HG03521 (cell line): Measurements from ENCODE around the gene GALK2.
"Not testable (repeated sequence)": the region's sequence is repeated elsewhere in the genome, so short reads cannot be mapped to it uniquely, and the experiment has no call there.

Source experiments
- ATAC-seq: cut with Tn5 transposase; IDR thresholded peaks from one replicate; pipeline ENCODE4 v1.9.1; 2021; ENCODE audit warnings: mild to moderate bottlenecking, moderate library complexity; ENCODE audit not compliant: unreplicated experiment

GALK2 gene

DNA sequence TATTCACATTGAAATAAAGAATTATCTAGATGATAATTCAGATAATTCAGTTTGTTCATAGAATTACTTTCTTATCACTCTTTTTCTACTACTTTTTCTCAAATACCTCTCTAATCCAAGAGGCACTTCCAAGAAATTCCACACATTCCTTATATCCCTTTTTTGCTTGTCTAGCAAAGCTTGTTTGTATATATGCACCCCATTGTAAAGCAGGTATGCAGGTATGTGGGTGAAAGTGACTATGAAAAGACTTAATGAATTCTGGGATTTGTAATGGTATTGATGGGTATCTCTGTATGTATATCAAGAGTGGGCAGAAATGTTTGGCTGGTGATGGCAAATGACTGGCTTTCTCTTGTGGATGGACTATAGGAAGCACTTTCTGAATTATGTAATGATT is 158.9 kb downstream of the GALK2 start:
- ATAC-seq = no peak

DNA sequence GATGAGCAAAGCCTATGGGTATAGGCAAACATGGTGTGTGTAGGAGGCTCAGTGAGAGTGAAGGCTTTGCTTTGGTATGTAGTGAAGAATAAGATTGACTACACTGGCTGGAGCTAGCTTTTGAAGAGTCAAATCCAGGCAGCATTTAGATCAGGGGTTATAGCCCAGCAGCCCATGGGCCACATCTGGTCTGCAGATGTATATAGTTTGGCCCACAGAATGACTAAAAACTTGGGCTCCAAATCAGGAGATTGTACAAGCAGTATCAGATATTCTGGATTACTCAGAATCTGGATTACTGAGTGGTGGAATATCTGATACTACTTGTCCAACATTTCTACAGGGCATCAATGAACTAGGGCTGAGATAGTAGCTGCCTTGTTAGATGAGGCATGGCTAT is 160.1 kb downstream of the GALK2 start:
- ATAC-seq = no peak

DNA sequence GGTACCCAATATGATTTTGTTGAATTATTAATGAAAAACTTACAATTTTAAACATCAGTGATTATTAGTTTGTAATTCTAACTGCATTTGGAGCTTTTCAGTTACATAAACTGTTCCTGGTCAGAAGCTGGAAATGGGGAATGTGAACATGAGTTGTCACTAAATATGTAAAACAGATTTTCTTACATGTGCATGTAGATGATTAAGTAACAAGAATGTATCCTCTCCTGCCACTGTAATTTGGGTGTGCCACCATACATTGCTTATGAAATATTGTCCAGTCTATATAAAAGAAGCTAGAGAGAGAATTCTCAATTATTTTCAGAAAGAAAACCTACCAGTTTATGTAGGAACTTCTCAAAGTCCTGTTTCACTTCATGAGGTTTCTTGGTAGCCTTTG is 161.4 kb downstream of the GALK2 start:
- ATAC-seq = no peak

DNA sequence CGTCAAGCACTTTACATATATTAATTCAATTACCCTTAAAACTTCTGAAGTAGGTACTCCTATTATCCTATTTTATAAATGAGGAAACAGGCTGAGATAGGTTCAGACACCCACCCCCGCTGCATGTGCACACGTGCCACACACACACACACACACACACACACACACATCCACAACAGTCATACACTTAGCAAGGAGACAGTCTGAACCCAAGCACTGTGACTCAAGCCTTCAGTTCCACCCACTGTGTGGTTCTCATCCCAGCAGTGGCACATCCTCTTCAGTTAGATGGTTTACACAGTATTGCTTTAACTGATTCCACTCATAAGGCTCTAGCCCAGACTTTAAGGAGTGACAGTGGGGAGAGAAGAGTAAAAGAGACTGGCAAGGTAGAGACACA is 161.9 kb downstream of the GALK2 start:
- no peak for ATAC-seq

DNA sequence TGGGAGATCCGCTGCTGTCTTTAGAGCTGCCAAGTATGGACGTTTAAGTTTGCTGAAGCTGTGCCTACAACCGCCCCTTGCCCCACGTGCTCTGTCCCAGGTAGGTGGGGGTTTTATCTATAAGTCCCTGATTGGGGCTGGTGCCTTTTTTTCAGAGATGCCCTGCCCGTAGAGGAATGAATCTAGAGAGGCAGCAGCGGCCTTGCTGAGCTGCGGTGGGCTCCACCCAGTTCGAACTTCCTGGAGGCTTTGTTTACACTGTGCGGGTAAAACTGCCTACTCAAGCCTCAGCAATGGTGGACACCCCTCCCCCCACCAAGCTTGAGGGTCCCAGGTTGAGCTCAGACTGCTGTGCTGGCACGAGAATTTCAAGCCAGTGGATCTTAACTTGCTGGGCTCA is 169.6 kb downstream of the GALK2 start:
- ATAC-seq = no peak

DNA sequence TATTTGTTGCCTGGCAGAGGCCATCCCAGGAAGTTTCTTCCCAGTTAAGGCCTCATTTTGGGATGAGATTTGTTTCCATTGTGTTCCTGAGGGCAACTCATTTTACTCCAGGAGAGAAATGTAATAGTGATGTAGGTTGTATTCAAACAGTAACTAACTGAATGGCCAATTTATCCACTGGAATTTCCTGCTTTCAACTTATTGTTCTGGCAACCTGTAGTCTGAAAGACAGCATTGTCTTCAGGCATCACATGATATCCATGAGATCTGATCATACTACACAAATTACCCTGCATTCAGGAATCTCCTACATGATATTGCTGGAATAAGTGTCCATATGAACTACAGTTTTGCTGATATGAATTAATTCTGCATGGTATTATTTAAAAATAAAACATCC is 173.5 kb downstream of the GALK2 start:
- no peak for ATAC-seq

DNA sequence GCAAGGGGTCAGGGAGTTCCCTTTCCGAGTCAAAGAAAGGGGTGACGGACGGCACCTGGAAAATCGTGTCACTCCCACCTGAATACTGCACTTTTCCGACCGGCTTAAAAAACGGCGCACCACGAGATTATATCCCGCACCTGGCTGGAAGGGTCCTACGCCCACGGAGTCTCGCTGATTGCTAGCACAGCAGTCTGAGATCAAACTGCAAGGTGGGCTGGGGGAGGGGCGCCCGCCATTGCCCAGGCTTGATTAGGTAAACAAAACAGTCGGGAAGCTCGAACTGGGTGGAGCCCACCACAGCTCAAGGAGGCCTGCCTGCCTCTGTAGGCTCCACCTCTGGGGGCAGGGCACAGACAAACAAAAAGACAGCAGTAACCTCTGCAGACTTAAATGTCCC is 184.4 kb downstream of the GALK2 start:
- ATAC-seq = not testable (repeated sequence)

DNA sequence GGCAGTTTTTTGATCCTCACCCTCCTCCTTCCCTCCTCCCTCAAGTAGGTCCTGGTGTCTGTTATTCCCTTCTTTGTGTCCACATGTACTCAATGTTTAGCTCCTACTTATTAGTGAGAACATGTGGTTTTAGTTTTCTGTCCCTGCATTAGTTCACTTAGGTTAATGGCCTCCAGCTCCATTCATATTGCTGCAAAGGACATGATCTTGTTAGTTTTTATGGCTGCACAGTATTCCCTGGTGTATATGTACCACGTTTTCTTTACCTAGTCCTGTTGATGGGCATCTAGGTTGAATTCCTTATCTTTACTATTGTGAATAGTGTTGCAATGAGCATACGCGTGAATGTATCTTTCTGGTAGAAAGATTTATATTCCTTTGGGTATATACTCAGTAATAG is 191.3 kb downstream of the GALK2 start:
- no peak for ATAC-seq

DNA sequence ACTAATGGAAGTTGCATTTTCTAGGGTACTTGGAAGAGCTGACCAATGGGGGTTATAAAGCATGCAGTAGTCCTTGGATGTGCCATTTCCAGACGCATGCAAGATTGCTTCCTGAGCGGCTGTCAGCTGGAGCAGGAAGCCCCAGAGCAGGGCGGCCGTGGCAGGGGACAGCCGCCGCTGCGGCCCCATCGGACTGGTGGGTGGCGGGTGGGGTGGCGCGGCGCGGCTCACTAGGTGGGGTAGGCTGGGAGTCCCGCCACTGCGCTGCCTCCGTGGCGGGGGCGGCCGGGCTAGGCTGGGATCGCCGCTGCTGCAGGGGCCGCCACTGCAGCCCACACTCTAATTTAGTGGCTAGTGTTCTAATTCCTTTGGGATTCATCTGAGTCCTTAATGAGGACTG is 196.4 kb downstream of the GALK2 start:
- no peak for ATAC-seq

DNA sequence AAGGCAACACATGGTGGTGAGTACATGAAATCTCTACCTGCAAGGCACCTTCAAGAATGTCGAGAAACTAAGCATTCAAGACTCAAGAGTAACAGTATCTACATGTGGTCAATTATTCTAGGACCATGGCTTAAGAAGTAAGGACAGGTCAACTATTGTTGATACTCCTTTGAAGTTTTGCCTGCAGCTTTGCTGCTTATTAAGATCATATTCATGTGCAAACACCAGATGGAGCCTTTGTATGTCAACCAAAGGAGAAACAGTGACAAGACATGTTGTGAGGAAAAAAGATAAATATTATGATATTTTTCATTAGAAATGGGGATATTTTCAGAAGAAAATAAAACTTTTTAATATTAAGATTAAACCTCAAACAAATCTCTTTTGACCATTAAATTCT is 200.7 kb downstream of the GALK2 start:
- no peak for ATAC-seq

DNA sequence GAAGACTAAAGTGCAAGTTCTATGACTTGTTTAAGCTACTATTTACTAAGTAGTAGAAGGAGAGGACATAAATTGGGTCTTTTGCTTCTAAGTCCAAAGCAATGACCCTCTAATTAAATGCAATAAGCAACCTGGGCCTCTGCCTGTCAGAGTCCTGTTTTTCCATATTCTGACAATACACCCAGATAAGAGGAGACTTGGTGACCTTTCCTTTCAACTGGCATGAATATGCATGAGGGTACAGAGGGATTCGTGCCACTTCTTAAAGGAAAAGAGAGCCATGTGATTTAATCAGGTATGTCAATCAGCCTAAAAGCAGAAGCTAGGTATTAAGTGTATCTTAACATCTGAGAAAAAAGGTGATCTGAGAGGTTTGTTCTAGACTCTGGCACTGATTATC is 202.3 kb downstream of the GALK2 start:
- ATAC-seq = no peak

DNA sequence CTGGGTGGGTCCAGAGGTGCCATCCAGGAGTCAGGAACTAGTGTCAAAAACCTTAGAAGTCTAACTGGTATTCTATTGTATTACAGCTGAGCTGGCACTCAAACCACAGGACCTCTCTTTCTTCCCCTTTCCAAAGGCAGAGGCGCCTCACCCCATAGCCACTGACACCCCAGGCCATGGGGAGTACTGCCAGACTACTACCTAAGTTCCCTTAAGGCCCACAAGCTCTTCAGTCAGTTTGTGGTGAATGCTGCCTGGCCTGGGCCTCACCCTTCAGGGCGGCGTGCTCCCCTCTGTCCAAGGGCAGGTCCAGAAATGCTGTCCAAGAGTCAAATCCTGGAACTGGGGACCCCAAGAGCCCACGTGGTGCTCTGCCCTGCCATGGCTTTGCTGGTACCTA is 209.9 kb downstream of the GALK2 start:
- no peak for ATAC-seq

DNA sequence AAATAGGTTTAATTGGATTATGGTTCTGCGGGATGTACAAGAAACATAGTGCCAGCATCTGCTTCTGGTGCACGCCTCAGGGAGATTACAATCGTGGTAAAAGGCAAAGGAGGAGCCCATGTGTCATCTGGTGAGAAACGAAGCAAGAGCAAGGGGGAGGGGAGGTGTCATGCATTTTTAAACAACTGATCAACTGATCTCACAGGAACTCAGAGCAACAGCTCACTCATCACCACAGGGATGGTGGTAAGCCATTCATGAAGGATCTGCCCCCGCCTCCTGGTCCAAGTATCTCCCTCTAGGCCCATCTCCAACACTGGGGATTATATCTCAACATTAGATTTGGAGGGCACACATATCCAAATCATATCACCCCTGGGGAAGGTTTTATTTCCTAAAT is 210.9 kb downstream of the GALK2 start:
- ATAC-seq = no peak
